Neural cell (in vitro differentiated cells): ENCODE results near the gene OTOP3. TPM values are rescaled to one million over a fixed set of nuclear protein-coding genes. Genes with fewer than 3 reads are reported as not detected.

Experiments used
- H2AFZ ChIP-seq: fragments of 200-600, 300-800 bp; sonication (generic), shearing (Covaris generic); 2 replicates; pipeline ENCODE4 v1.6.0; 2014; ENCODE audit warnings: low read depth, mild to moderate bottlenecking, antibody characterized with exemption, low read length, moderate library complexity
- H3F3A ChIP-seq: fragments of 200-600 bp; shearing (Covaris generic); 2 replicates; pipeline ENCODE4 v1.6.1; 2016; ENCODE audit warnings: mild to moderate bottlenecking, moderate library complexity, mixed read lengths, antibody characterized with exemption, low read length; ENCODE audit not compliant: insufficient read depth, poor library complexity, severe bottlenecking
- H3K27ac ChIP-seq: fragments of 200-600, 300-800 bp; sonication (generic), shearing (Covaris generic); 2 replicates; pipeline ENCODE4 v1.5.1; 2014; ENCODE audit warnings: mild to moderate bottlenecking, low read length, moderate library complexity
- H3K27me3 ChIP-seq: fragments of 300-800, 200-600 bp; sonication (generic), shearing (Covaris generic); 2 replicates; pipeline ENCODE4 v1.6.0; 2014; ENCODE audit warnings: mild to moderate bottlenecking, low read depth, low read length, moderate library complexity; ENCODE audit not compliant: insufficient read depth
- H3K36me3 ChIP-seq: fragments of 300-800, 200-600 bp; sonication (generic), shearing (Covaris generic); 2 replicates; pipeline ENCODE4 v1.5.1; 2014; ENCODE audit warnings: mild to moderate bottlenecking, antibody characterized with exemption, low read length, moderate library complexity; ENCODE audit not compliant: insufficient read depth
- H3K4me2 ChIP-seq: fragments of 300-800, 200-600 bp; sonication (generic), shearing (Covaris generic); 2 replicates; pipeline ENCODE4 v1.6.0; 2014; ENCODE audit warnings: mild to moderate bottlenecking, low read length
- H3K4me3 ChIP-seq: fragments of 300-800, 200-600 bp; sonication (generic), shearing (Covaris generic); 2 replicates; pipeline ENCODE4 v1.5.1; 2014; ENCODE audit warnings: mild to moderate bottlenecking, low read length, moderate library complexity
- H3K79me2 ChIP-seq: fragments of 200-600 bp; shearing (Covaris generic); replicated peaks from 2 replicates; pipeline ENCODE4 v1.6.0; 2014; ENCODE audit warnings: mild to moderate bottlenecking, low read length, moderate library complexity; ENCODE audit not compliant: insufficient read depth
- H3K9ac ChIP-seq: fragments of 300-800, 200-600 bp; sonication (generic), shearing (Covaris generic); 2 replicates; pipeline ENCODE4 v1.6.1; 2016; ENCODE audit warnings: mild to moderate bottlenecking, low read length, mixed read lengths
- H3K9me2 ChIP-seq: fragments of 200-600 bp; shearing (Covaris generic); 2 replicates; pipeline ENCODE4 v1.6.1; 2016; ENCODE audit warnings: mild to moderate bottlenecking, low read length, mixed read lengths; ENCODE audit not compliant: insufficient read depth
- H3K9me3 ChIP-seq: fragments of 200-600, 300-800 bp; sonication (generic), shearing (Covaris generic); 2 replicates; pipeline ENCODE4 v1.6.1; 2016; ENCODE audit warnings: mild to moderate bottlenecking, mixed run types, low read length, moderate library complexity, mixed read lengths
- H4K20me1 ChIP-seq: fragments of 200-600 bp; shearing (Covaris generic); 2 replicates; pipeline ENCODE4 v1.6.1; 2016; ENCODE audit warnings: mild to moderate bottlenecking, mixed run types; ENCODE audit not compliant: insufficient read depth
- EP300 ChIP-seq: fragments of 450-650 bp; conservative IDR thresholded peaks from 2 replicates; pipeline ENCODE4 v1.6.1; 2014; ENCODE audit warnings: antibody characterized with exemption, mild to moderate bottlenecking, moderate library complexity; ENCODE audit not compliant: poor library complexity, severe bottlenecking
- EZH2 ChIP-seq: fragments of 200-600, 300-800 bp; shearing (Covaris generic), sonication (generic); IDR thresholded peaks from 2 replicates; pipeline ENCODE4 v1.6.1; 2014; ENCODE audit warnings: antibody characterized with exemption, low read length, borderline replicate concordance, mild to moderate bottlenecking; ENCODE audit not compliant: insufficient read depth, poor library complexity, severe bottlenecking
- MXI1 ChIP-seq: fragments of 450-650 bp; conservative IDR thresholded peaks from 2 replicates; pipeline ENCODE4 v1.6.1; 2014; ENCODE audit warnings: antibody characterized with exemption, mild to moderate bottlenecking; ENCODE audit not compliant: poor library complexity, severe bottlenecking
- POLR2AphosphoS5 ChIP-seq: IDR thresholded peaks from 2 replicates; pipeline ENCODE4 v1.6.1; 2012
- RAD21 ChIP-seq: fragments of 450-650 bp; conservative IDR thresholded peaks from 2 replicates; pipeline ENCODE4 v1.6.1; 2014; ENCODE audit warnings: antibody characterized with exemption, mild to moderate bottlenecking, moderate library complexity
- SMC3 ChIP-seq: fragments of 450-650 bp; conservative IDR thresholded peaks from 2 replicates; pipeline ENCODE4 v1.6.1; 2014; ENCODE audit warnings: antibody characterized with exemption, mild to moderate bottlenecking, moderate library complexity; ENCODE audit not compliant: poor library complexity
- TAF1 ChIP-seq: IDR thresholded peaks from 2 replicates; pipeline ENCODE4 v1.6.1; 2012; ENCODE audit warnings: low read depth
- polyA plus RNA-seq: library from polyadenylated mRNA; depleted of rRNA; stranded (reverse); fragments of >200 nt; gene quantifications from 2 replicates; pipeline ENCODE4 v1.2.3, GENCODE V29; 2014
- TF ChIP-seq, protein P1 (sequence below): IDR thresholded peaks from 2 replicates; pipeline ENCODE4 v1.6.1; 2012; ENCODE audit warnings: borderline replicate concordance
- TF ChIP-seq, protein P2 (sequence below): fragments of 450-650 bp; IDR thresholded peaks from 2 replicates; pipeline ENCODE4 v1.5.1; 2014; ENCODE audit warnings: antibody characterized with exemption, mild to moderate bottlenecking, moderate library complexity; ENCODE audit not compliant: poor library complexity, severe bottlenecking

Gene OTOP3
- polyA plus RNA-seq, 1 donor from 2014 or later = not detected

GRCh38 chr17:74952431-74953133, 16.9 kb downstream of the OTOP3 start:
- no peak overlapping the region for H3K27ac ChIP-seq
- no peaks in the 10 kb centered on the region for H3F3A ChIP-seq
- H4K20me1 ChIP-seq = no peaks in the 10 kb centered on the region
- H3K36me3 ChIP-seq = no peaks in the 10 kb centered on the region
- no peak overlapping the region for H3K4me3 ChIP-seq
- no peak overlapping the region for H2AFZ ChIP-seq
- H3K4me2 ChIP-seq = no peak overlapping the region
- TF ChIP-seq RAD21 (no peak), MXI1 (no peak), TAF1 (no peak), EZH2 (no peak), SMC3 (no peak), POLR2AphosphoS5 (no peak), EP300 (no peak)
- TF ChIP-seq, protein P1, sequence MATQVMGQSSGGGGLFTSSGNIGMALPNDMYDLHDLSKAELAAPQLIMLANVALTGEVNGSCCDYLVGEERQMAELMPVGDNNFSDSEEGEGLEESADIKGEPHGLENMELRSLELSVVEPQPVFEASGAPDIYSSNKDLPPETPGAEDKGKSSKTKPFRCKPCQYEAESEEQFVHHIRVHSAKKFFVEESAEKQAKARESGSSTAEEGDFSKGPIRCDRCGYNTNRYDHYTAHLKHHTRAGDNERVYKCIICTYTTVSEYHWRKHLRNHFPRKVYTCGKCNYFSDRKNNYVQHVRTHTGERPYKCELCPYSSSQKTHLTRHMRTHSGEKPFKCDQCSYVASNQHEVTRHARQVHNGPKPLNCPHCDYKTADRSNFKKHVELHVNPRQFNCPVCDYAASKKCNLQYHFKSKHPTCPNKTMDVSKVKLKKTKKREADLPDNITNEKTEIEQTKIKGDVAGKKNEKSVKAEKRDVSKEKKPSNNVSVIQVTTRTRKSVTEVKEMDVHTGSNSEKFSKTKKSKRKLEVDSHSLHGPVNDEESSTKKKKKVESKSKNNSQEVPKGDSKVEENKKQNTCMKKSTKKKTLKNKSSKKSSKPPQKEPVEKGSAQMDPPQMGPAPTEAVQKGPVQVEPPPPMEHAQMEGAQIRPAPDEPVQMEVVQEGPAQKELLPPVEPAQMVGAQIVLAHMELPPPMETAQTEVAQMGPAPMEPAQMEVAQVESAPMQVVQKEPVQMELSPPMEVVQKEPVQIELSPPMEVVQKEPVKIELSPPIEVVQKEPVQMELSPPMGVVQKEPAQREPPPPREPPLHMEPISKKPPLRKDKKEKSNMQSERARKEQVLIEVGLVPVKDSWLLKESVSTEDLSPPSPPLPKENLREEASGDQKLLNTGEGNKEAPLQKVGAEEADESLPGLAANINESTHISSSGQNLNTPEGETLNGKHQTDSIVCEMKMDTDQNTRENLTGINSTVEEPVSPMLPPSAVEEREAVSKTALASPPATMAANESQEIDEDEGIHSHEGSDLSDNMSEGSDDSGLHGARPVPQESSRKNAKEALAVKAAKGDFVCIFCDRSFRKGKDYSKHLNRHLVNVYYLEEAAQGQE = no peak
- TF ChIP-seq, protein P2, sequence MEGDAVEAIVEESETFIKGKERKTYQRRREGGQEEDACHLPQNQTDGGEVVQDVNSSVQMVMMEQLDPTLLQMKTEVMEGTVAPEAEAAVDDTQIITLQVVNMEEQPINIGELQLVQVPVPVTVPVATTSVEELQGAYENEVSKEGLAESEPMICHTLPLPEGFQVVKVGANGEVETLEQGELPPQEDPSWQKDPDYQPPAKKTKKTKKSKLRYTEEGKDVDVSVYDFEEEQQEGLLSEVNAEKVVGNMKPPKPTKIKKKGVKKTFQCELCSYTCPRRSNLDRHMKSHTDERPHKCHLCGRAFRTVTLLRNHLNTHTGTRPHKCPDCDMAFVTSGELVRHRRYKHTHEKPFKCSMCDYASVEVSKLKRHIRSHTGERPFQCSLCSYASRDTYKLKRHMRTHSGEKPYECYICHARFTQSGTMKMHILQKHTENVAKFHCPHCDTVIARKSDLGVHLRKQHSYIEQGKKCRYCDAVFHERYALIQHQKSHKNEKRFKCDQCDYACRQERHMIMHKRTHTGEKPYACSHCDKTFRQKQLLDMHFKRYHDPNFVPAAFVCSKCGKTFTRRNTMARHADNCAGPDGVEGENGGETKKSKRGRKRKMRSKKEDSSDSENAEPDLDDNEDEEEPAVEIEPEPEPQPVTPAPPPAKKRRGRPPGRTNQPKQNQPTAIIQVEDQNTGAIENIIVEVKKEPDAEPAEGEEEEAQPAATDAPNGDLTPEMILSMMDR = no peak
- H3K9ac ChIP-seq = no peak overlapping the region
- H3K9me3 ChIP-seq = no peaks in the 10 kb centered on the region
- H3K27me3 ChIP-seq = no peaks in the 10 kb centered on the region
- no peaks in the 10 kb centered on the region for H3K79me2 ChIP-seq
- H3K9me2 ChIP-seq = no peaks in the 10 kb centered on the region

DNA sequence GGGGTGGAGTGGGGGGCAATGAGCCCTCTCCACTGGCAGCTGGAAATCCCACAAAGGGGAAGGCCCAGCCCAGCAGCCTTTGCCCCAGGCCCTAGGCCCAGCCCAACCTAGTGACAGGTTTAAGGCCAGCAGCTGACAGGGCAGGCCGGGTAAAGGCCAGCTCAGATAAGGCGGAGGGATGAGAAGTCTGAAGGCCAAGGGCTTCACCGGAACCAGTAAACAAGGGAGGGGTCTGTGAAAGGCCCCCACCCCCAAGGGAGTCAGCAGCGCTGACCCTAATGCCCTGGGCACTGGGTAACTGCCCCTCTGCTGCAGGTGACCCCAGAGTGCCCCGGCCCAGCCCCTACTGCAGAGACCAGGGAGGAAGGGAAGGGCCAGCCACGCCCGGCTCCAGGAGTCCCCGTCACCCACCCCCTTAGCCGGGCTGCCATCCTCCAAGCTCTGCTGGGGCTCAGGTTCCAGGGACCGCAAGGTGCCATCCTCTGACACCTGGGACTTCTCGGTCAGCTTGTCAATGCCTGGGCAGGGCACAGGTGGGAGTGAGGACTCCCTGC, 17.5 kb downstream of the OTOP3 start:
- Histone ChIP-seq H3K36me3 (no peaks in the 10 kb centered on the region), H4K20me1 (no peaks in the 10 kb centered on the region), H3K9me3 (no peaks in the 10 kb centered on the region), H3K4me2 (no peak overlapping the region), H3K27me3 (no peaks in the 10 kb centered on the region), H3K27ac (no peak overlapping the region), H3K9me2 (no peaks in the 10 kb centered on the region), H3K79me2 (no peaks in the 10 kb centered on the region), H2AFZ (no peak overlapping the region), H3F3A (no peaks in the 10 kb centered on the region), H3K4me3 (no peak overlapping the region), H3K9ac (no peak overlapping the region)
- TF ChIP-seq SMC3 (no peak), TAF1 (no peak), EP300 (no peak), RAD21 (no peak), EZH2 (no peak), POLR2AphosphoS5 (no peak), MXI1 (no peak)
- TF ChIP-seq, protein P2 = no peak
- TF ChIP-seq, protein P1 = no peak
